NCI-H2171 treated with DMSO at 0.1 percent for 48 hours (cell line): ENCODE results near the gene FOXJ3.

Source experiments
- DNase-seq: peaks from one replicate; lab custom pipeline; 2025; lab: John Stamatoyannopoulos, UW

FOXJ3 gene

DNA sequence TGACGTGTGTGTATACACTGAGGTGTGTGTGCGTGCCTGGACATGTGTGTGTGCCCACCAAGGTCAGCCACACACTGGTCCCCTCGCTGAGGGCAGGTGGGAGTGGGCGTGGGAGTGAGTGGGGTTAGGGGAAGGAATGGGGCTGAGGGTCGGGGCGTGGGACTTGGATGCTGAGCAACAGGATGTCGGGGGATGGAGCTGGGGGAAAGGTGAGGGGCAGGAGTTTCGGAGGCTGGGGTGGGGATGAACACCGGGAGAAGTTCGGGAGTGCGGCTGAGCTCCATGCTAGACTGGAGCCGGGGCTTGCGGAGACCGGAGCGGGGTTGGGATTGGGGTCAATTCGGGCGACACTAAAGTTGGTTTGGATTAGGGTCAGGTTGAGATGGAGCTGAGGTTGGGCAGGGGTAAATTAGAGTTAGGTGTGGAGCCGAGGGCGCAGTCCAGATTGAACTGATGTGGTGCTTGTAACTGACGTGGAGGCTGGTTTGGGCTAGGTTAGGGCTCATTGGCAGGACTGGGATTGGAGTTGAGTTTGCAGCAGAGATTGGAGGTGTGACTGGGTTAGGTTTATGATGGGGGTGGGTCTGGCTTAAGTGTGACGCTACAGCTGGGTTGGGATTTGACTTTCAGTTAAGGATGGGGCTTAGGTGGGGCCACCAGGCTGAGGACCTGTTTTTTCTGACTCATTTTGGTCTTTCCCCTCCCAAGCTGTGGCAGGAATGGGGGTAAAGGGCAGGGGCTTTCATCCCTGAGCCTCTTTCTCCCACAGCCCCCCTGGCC, 167.2 kb downstream of the FOXJ3 start:
- DNase-seq = no peak

DNA sequence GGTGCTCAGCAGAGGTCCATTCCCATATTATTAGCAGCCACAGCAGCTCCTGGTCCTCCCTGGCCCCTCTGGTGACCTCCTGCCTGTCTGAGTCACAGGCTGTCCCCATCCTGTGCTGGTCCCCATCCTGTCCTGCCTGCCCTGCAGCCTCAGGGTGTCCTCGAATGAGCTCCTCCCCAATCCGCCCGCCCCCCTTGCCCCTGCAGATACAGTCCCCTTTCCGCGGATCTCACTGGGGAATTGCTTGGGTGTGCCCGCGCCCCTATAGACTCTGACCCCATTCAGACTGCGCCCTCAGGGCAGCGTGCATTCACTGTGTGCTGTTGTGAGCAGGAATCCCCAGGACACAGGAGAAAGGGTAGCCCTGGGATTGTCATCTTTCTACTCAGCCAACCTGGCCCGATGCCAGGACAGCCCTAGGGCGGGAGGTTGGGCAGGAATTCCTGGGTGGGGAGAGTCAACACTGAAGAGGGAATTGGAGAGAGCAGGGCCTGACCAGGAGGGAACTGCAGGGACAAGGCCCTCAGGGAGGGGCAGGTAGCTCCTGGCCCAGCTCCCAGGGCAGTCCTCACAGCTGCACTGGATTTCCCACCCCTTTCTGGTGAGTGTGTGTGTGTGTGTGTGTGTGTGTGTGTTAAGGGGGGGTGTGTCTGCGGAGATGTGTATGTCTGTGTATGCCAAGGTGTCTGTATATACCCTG, 169.4 kb downstream of the FOXJ3 start:
- DNase-seq = peak; percentile 28

DNA sequence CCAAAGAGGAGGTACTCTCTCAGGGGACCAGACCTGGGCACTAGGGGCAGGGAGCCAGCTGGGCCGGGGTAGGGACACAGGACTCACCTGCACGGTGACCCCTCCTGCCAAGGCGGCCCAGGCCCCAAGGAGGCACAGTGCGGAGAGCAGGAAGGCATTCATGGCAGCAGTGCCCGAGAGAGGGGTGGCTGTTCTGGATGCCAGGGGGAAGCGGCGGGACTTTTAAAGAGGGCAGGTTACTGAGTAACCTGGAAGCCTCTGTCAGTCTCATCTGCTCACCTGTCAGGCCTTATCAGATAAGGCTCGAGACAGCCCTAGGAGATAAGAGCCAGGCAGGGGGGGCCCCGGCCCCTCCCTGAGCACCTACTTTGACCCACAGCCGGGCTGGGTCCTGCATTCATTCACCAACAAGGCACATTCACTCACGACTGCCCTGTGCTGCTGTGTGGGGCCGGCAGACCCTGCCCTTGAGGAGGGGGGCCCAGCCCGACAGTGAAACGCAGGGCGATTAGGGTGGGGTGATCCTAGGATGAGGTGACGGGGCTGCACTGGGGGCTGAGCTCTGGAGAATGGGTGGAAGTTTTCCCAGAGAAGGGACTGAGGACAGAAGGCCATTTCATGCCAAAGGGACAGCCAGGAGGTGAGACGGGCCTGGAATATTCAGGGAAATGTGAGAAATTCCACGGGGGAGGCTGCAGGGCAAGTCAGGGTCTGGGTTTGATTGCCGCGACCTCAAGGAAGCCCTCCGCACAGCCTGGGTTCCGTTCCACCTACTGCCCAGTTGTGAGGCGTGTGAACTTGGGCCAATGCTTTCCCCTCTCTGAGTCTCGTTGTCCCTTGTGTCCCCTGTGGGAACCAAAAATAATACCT, 170.2 kb downstream of the FOXJ3 start, which contains the start of gene GUCA2A:
Gene GUCA2A, minus strand, starts transcription at position 195 of the 870 bp plus-strand sequence. Its CDS starts 33 bp downstream, at position 162.
- DNase-seq = no peak

DNA sequence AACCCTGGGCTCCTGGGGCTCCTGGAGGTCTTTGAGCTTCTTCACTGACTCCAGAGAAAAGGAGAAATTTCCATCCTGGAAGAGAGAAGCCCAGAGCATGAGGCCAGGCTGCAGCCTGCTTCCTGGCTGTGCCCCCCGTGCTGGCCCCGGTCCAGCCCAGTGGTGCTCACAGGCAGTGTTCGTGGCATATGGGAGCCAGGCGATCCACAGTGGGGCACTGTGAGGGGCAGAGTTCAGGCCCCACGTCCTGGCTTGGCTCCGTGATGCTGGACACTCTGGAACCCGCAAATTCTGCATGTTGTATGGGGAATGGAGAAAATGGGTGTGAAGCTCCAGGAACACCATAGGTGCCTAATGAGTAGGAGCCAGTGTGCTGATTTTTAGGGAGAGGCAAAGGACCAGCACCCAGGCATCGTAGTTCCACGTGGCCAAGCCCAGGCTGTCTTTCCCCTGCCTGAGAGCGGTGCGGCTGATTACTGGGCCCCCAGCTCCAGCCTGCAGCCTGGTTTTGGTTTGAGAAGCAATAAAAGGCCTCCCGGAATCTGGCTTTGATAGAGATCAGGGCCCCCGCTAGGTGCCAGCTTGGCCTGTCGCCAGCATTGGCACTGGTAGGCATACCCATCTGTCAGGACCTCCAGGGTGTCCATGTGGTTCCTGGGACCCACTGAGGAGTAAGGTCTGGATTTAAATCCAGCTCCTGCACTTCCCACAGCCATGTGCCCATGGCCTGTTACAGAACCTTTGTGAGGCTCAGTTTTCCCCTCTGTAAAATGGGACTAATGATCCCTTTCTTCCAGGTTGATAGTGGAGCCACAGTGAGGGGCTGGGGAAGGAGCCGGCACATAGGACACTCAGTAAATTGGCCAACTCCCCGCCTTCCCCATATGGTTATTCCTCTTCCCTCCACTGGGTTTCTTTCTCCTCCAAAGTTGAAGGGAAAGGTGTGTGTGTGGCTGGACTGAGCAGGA, 171.2 kb downstream of the FOXJ3 start:
- no peak for DNase-seq

GRCh38 chr1:42163114-42163513, 171.9 kb downstream of the FOXJ3 start:
- DNase-seq = no peak

- no peak for DNase-seq
These were observed 172.9 kb downstream of the FOXJ3 start for GRCh38 chr1:42162181-42162580.

GRCh38 chr1:42158189-42158588, 176.8 kb downstream of the FOXJ3 start:
- DNase-seq = no peak

GRCh38 chr1:42157667-42158066, 177.4 kb downstream of the FOXJ3 start:
- DNase-seq = no peak

GRCh38 chr1:42155362-42155761, 179.7 kb downstream of the FOXJ3 start:
- no peak for DNase-seq

- DNase-seq = no peak
These were observed 180.3 kb downstream of the FOXJ3 start for GRCh38 chr1:42154685-42155084.

- no peak for DNase-seq
These were observed 181.4 kb downstream of the FOXJ3 start for GRCh38 chr1:42153624-42154023.

DNA sequence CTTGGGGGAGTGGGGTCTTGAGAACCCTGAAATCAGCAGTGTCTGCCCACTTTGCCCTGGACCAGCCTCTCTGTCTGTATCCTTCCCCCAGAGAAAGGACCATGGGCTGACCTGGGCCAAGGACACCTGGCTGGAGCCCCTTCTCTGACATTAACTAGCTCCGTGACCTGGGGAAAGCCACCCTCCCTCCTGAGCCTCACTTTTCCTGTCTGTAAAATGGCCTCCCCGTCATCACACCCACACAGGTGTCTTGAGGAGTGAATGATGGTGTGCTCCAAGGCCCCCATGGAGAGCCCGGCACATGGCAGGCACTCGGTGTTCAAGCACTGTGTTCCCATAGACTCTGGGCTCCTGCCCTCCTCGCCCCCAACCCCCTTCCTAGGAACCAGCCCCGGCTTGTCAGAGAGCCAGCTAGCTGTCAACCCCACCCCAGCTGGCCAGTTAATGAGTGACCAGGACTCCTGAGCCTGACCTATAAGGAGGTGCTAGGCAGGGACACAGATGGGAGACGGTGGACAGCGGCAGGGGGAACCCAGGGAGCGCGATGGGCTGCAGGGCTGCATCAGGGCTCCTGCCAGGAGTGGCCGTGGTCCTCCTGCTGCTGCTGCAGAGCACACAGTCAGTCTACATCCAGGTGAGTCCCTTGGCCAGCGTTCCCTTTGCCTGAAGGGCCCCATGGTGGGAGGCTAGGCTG, 182.0 kb downstream of the FOXJ3 start, which contains the start of gene GUCA2B:
Gene GUCA2B, plus strand, starts transcription at position 504 of the 694 bp plus-strand sequence. Its CDS starts 41 bp downstream, at position 545.
- no peak for DNase-seq

GRCh38 chr1:42152119-42152518, 182.9 kb downstream of the FOXJ3 start:
- DNase-seq = no peak

- DNase-seq = no peak
These were observed 184.4 kb downstream of the FOXJ3 start for GRCh38 chr1:42150651-42151050.

- no peak for DNase-seq
These were observed 186.9 kb downstream of the FOXJ3 start for GRCh38 chr1:42148166-42148565.

GRCh38 chr1:42146626-42147320, 188.3 kb downstream of the FOXJ3 start:
- peak; percentile 69 for DNase-seq

GRCh38 chr1:42145764-42146625, 189.0 kb downstream of the FOXJ3 start:
- no peak for DNase-seq

DNA sequence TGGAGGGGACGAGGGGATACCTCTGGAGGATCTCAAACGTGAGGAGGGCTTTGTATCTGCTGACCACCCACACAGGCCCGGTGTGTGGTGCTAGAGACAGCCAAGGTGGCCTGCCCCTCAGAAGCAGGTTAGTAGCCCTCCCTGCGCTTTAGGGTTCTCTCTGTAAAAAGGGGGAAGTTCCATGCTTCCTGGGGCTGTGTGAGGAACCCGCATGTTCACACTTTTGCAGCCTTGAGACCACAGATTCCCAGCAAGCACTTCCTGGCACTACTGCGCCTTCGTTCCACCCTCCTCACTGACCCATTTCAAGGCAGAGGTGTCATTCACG, 189.7 kb downstream of the FOXJ3 start:
- DNase-seq = no peak
